ENCODE measurements around the gene BTLA. TPM values are rescaled to one million over a fixed set of nuclear protein-coding genes. Genes with fewer than 3 reads are reported as not detected.
"Not testable (repeated sequence)": the region's sequence is repeated elsewhere in the genome, so short reads cannot be mapped to it uniquely, and the experiment has no call there.

The BTLA gene
- polyA plus RNA-seq, 1 donor from 2014 or later, result not detected

- no peak overlapping the region for H3K4me3 ChIP-seq (ENCODE audit: low read length)
- no peak overlapping the region for H3K27ac ChIP-seq (ENCODE audit: low read length)
- H3K79me2 ChIP-seq (replicated peaks; ENCODE audit: insufficient read depth, low read length), result no peaks in the 10 kb centered on the region
- H3K36me3 ChIP-seq (ENCODE audit: insufficient read depth, low read length), result no peaks in the 10 kb centered on the region
- TF ChIP-seq EZH2 (IDR thresholded peaks at IDR 0.05; ENCODE audit: borderline replicate concordance, insufficient read depth, low read length, poor library complexity, severe bottlenecking), result no peak
- no peak for TF ChIP-seq TAF1 (IDR thresholded peaks at IDR 0.05; ENCODE audit: low read depth)
- no peak for TF ChIP-seq MXI1 (conservative IDR thresholded peaks at IDR 0.05; ENCODE audit: poor library complexity, severe bottlenecking)
- no peak for TF ChIP-seq EP300 (conservative IDR thresholded peaks at IDR 0.05; ENCODE audit: poor library complexity, severe bottlenecking)
- no peak for TF ChIP-seq CTCF (IDR thresholded peaks at IDR 0.05; ENCODE audit: poor library complexity, severe bottlenecking)
- no peak for TF ChIP-seq REST (IDR thresholded peaks at IDR 0.05; ENCODE audit: borderline replicate concordance)
- no peak for TF ChIP-seq RAD21 (conservative IDR thresholded peaks at IDR 0.05)
- no peak for TF ChIP-seq POLR2AphosphoS5 (IDR thresholded peaks at IDR 0.05)
- no peak for TF ChIP-seq SMC3 (conservative IDR thresholded peaks at IDR 0.05; ENCODE audit: poor library complexity)
- no peak overlapping the region for H2AFZ ChIP-seq (ENCODE audit: low read depth, low read length)
- H3F3A ChIP-seq (ENCODE audit: insufficient read depth, low read length, poor library complexity, severe bottlenecking), result no peaks in the 10 kb centered on the region
- no peaks in the 10 kb centered on the region for H4K20me1 ChIP-seq (ENCODE audit: insufficient read depth)
- no peaks in the 10 kb centered on the region for H3K9me2 ChIP-seq (ENCODE audit: insufficient read depth, low read length)
- no peak overlapping the region for H3K9ac ChIP-seq (ENCODE audit: low read length)
- H3K9me3 ChIP-seq (ENCODE audit: low read length), result no peaks in the 10 kb centered on the region
- no peak overlapping the region for H3K4me2 ChIP-seq (ENCODE audit: low read length)
- H3K27me3 ChIP-seq (ENCODE audit: insufficient read depth, low read depth, low read length), result no peaks in the 10 kb centered on the region
Observed at GRCh38 chr3:112497897-112498548, 1.2 kb downstream of the BTLA start.

GRCh38 chr3:112496366-112497067, 2.8 kb downstream of the BTLA start:
- Histone ChIP-seq H3K4me2 (ENCODE audit: low read length) (no peak overlapping the region), H3K27ac (ENCODE audit: low read length) (no peak overlapping the region), H3K27me3 (ENCODE audit: insufficient read depth, low read depth, low read length) (no peaks in the 10 kb centered on the region), H3K9me2 (ENCODE audit: insufficient read depth, low read length) (no peaks in the 10 kb centered on the region), H3K9ac (ENCODE audit: low read length) (no peak overlapping the region), H3K4me3 (ENCODE audit: low read length) (no peak overlapping the region), H3K79me2 (replicated peaks; ENCODE audit: insufficient read depth, low read length) (no peaks in the 10 kb centered on the region), H3F3A (ENCODE audit: insufficient read depth, low read length, poor library complexity, severe bottlenecking) (no peaks in the 10 kb centered on the region), H3K36me3 (ENCODE audit: insufficient read depth, low read length) (no peaks in the 10 kb centered on the region), H4K20me1 (ENCODE audit: insufficient read depth) (no peaks in the 10 kb centered on the region), H3K9me3 (ENCODE audit: low read length) (no peaks in the 10 kb centered on the region), H2AFZ (ENCODE audit: low read depth, low read length) (no peak overlapping the region)
- TF ChIP-seq CTCF (IDR thresholded peaks at IDR 0.05; ENCODE audit: poor library complexity, severe bottlenecking) (no peak), REST (IDR thresholded peaks at IDR 0.05; ENCODE audit: borderline replicate concordance) (no peak), EP300 (conservative IDR thresholded peaks at IDR 0.05; ENCODE audit: poor library complexity, severe bottlenecking) (no peak)

- H3K4me3 ChIP-seq (ENCODE audit: low read length); H3K27ac ChIP-seq (ENCODE audit: low read length); H3K79me2 ChIP-seq (replicated peaks; ENCODE audit: insufficient read depth, low read length); H3K27me3 ChIP-seq (ENCODE audit: insufficient read depth, low read depth, low read length); H3K36me3 ChIP-seq (ENCODE audit: insufficient read depth, low read length); H3K9ac ChIP-seq (ENCODE audit: low read length); H2AFZ ChIP-seq (ENCODE audit: low read depth, low read length); H3F3A ChIP-seq (ENCODE audit: insufficient read depth, low read length, poor library complexity, severe bottlenecking); H3K9me3 ChIP-seq (ENCODE audit: low read length); H3K4me2 ChIP-seq (ENCODE audit: low read length); H4K20me1 ChIP-seq (ENCODE audit: insufficient read depth); H3K9me2 ChIP-seq (ENCODE audit: insufficient read depth, low read length): not testable (repeated sequence)
Observed at GRCh38 chr3:112494448-112494767, 4.9 kb downstream of the BTLA start.

Data from neural cell (in vitro differentiated cells).